Fibroblast of skin of right biceps (primary cell): Measurements from ENCODE around the gene FBXL16.

Source experiments
- DNase-seq: peaks from one replicate; pipeline ENCODE4 v3.0.0-alpha.2; 2013

Gene FBXL16

DNA sequence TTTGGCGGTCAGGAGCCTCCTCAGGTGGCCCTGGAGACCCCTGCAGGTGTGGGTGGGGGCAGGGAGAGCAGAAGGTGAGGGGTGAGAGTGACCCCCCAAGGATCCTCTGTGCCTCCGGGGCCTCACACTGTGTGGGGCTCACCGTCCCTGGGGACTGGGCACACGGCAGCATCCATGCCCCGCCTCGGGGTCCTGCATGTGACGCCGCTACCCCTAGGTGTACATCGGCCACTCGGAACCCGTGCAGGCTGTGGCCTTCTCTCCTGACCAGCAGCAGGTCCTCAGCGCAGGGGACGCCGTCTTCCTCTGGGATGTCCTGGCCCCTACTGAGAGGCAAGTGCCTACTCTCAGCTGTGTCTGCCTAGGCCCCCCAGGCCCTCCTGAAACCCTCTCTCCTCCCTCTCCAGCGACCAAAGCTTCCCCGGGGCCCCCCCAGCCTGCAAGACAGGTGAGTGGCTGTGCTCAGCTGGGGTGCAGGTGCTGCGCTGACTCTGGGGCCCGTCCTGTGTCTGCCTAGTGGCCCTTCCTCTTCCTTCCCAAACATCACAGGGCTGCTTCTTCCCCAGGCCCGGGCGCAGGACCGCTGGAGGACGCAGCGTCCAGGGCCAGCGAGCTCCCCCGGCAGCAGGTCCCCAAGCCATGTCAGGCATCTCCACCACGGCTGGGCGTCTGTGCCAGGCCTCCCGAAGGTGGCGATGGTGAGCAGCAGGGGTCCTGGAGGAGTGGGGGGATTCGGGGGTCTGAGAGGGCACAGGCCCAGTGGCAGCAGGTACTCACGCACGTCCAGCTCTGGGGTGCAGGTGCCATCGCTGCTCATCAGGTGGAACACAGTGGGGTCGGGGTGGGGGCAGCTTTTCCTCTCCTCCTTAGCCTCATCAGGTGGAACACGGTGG is 46.7 kb downstream of the FBXL16 start:
- no peak for DNase-seq

GRCh38 chr16:657487-657886 is 48.1 kb downstream of the FBXL16 start:
- DNase-seq = no peak

DNA sequence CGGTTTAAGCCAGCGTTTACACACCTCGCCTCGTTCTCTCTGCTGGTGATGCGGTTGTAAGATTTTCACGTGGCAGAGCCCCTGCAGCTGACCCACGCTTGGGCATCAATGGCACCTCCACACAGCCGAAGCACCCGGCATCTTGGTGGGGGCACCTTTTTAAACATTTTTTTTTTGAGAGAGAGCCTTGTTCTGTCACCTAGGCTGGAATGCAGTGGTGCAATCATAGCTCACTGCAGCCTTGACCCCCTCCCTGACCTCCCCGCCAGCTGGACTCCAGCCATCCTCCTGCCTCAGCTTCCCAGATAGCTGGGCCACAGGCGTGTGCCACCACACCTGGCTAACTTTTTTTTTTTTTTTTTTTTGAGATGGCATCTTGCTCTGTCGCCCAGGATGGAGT is 51.6 kb downstream of the FBXL16 start:
- no peak for DNase-seq

GRCh38 chr16:652454-653305 is 52.9 kb downstream of the FBXL16 start:
- DNase-seq = no peak

DNA sequence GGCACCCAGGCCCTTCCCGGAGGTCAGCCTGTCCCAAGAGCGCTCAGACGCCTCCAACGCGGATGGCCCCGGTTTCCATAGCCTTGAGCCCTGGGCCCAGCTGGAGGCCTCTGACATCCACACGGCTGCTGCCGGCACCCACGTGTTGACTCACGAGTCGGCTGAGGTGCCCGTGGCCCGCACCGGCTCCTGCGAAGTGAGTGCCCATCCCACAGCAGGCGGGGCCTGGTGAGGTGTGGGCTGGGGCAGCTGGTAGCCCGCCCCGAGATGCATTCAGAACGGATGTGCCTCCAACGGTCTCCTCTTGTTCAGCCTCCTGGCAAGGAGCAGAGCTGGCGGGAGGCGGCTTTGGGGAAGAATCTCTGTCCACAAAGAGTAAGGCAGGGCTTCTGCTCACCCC is 53.8 kb downstream of the FBXL16 start:
- no peak for DNase-seq

- no peak for DNase-seq
These were observed 56.0 kb downstream of the FBXL16 start for GRCh38 chr16:649631-650030.

- DNase-seq = peak; percentile 91
These were observed 56.6 kb downstream of the FBXL16 start, which contains the start of gene WDR90 for GRCh38 chr16:648781-649589. Gene WDR90 (plus strand): TSS chr16:649365. CDS start chr16:649417, 52 bp downstream.

DNA sequence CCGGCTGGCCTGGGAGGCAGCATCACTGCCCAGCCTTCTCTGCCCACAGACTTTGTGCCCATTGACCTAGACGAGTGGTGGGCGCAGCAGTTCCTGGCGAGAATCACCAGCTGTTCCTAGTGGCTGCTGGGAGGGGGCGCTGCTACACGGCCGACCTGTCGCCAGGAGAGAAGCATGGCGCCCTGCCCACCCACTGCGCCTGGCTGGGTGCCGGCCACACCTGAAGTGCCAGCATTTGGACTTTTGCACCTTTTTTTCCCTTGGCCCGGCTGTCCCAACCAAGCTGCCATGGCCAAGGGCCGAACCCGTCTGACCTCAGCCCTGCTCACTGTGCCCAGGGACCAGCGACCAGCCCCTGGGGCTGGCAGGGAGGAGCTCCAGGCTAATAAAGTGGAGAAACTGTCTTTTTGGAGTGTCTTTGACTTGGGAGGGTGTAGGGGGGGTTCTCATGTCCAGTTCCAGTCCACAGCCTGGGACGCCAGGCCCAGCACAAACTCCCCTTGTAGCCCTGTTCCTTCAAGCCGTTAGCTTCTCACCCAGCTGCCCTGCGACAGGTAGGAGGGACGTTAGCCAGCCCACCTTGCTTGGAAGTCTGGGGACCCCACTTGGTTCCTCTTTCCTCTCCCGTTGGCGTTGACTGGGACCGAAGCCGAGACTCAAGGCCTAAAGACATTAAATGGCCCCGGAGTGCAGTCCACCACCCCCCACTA is 57.4 kb downstream of the FBXL16 start:
- DNase-seq = peak; percentile 22

GRCh38 chr16:647173-647902 is 58.3 kb downstream of the FBXL16 start:
- no peak for DNase-seq

GRCh38 chr16:646679-647172 is 58.9 kb downstream of the FBXL16 start:
- DNase-seq = no peak

GRCh38 chr16:645852-646678 is 59.5 kb downstream of the FBXL16 start:
- DNase-seq = no peak

DNA sequence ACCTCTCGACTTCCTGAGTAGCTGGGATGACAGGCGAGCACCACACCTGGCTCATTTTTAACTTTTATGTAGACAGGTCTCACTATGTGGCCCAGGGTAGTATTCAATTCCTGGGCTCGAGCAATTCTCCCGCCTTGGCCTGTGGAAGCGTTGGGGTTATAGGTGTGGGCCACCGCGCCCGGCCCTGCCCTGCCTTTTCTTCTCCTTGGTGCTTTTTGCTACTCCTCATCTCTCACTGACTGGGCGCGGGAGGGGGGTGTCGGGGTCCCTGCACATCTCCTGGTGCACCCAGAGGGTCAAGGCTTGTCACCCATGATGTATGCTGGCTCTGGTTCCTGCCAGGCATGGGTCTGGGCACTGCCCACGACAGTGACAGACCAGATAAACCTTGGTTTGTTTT is 61.0 kb downstream of the FBXL16 start:
- DNase-seq = no peak

- no peak for DNase-seq
These were observed 62.6 kb downstream of the FBXL16 start for GRCh38 chr16:643050-643368.
